HEK293 (cell line): ENCODE data around the gene TBX4.

ENCODE experiments used
- HOXC10 ChIP-seq: sonication (generic); formaldehyde crosslinking; IDR thresholded peaks from 2 replicates; pipeline ENCODE4 v1.8.1; 2023; ENCODE audit warnings: mild to moderate bottlenecking, missing genetic modification reagents
- ZNF140 ChIP-seq: fragments of 450-650 bp; formaldehyde crosslinking; IDR thresholded peaks from 2 replicates; pipeline ENCODE4 v1.5.1; 2016; ENCODE audit warnings: missing biosample characterization, missing genetic modification characterization
- ZNF24 ChIP-seq: fragments of 450-650 bp; formaldehyde crosslinking; IDR thresholded peaks from 2 replicates; pipeline ENCODE4 v1.5.1; 2016; ENCODE audit warnings: missing biosample characterization, missing genetic modification characterization
- ZNF248 ChIP-seq: fragments of 450-650 bp; formaldehyde crosslinking; IDR thresholded peaks from 2 replicates; pipeline ENCODE4 v1.5.1; 2017; ENCODE audit warnings: missing biosample characterization, missing genetic modification characterization
- ZNF274 ChIP-seq, 2 experiments: fragments of 200-500 bp in 1 of 2; fragments of 450-650 bp in 1 of 2; sonication (Bioruptor generic) in 1 of 2; formaldehyde crosslinking in 1 of 2; IDR thresholded peaks; 2 replicates each; pipeline versions ENCODE4 v1.5.1 to v1.6.1; 2014 to 2016; ENCODE audit warnings: borderline replicate concordance in 1 of 2, inconsistent platforms in 1 of 2, low read length in 1 of 2, missing biosample characterization in 1 of 2, missing genetic modification characterization in 1 of 2
- ZNF292 ChIP-seq: fragments of 450-650 bp; formaldehyde crosslinking; IDR thresholded peaks from 2 replicates; pipeline ENCODE4 v1.5.1; 2016; ENCODE audit warnings: low read depth, missing biosample characterization, missing genetic modification characterization, borderline replicate concordance
- ZNF37A ChIP-seq: fragments of 450-650 bp; IDR thresholded peaks from 2 replicates; pipeline ENCODE4 v1.5.1; 2018; ENCODE audit warnings: missing biosample characterization, missing genetic modification characterization
- ZNF600 ChIP-seq: fragments of 450-650 bp; formaldehyde crosslinking; IDR thresholded peaks from 2 replicates; pipeline ENCODE4 v1.5.1; 2016; ENCODE audit warnings: missing biosample characterization, missing genetic modification characterization
- ZNF654 ChIP-seq: fragments of 450-650 bp; formaldehyde crosslinking; IDR thresholded peaks from 2 replicates; pipeline ENCODE4 v1.5.1; 2016; ENCODE audit warnings: low read depth, missing biosample characterization, missing genetic modification characterization
- TF ChIP-seq, protein P1 (sequence below): fragments of 450-650 bp; formaldehyde crosslinking; IDR thresholded peaks from 2 replicates; pipeline ENCODE4 v1.5.1; 2016; ENCODE audit warnings: missing biosample characterization, missing genetic modification characterization

DNA sequence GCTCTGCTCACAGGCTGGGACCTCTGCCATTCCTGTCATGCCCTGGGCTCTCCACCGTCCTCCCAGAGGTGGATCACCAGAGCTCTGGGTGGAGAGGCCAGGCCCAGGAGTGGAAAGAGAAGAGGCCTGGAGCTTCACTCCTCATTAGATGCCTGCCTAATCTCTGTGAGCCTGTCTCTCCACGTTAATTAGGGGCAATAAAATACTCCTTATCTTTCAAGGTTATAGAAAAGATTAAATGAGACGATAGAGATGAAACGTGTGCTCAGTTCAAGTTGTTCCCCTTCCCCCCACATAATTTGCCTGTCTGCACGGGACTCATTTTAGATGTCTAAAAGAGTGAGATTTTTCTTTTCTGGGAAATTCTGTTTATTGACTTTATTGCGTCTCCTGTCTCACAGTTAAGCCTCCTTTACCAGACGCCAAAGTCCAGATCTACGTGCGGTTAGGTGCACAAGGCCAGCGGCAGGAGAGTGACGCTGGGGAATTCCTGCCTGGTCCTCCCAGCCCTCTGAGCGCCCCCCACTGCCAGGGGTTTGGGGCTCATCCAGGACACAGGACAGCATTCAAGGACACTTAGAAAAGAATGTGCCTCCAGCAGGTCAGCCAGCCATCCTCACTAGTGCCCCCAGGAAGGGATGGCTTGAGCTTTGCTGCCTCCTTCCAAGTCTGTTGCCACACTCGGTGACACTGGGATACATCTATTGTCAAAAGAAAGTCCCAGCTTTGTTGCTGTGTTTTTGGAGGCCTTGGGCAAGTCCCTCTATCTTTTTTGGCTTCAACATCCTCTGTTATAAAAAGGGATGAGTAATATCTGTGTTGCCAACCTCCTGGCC, 42.3 kb downstream of the TBX4 start:
- no peak for TF ChIP-seq ZNF274 (IDR thresholded peaks at IDR 0.05; ENCODE audit: low read length)
- no peak for TF ChIP-seq ZNF274 (tag by site-specific recombination; IDR thresholded peaks at IDR 0.05; ENCODE audit: borderline replicate concordance)
- no peak for TF ChIP-seq ZNF37A (tag by site-specific recombination)
- TF ChIP-seq HOXC10 (CRISPR knock-in tag): no peak
- TF ChIP-seq ZNF248 (tag by site-specific recombination): no peak
- TF ChIP-seq ZNF600 (tag by site-specific recombination): no peak
- TF ChIP-seq ZNF292: no peak
- TF ChIP-seq ZNF140: no peak
- TF ChIP-seq, protein P1, sequence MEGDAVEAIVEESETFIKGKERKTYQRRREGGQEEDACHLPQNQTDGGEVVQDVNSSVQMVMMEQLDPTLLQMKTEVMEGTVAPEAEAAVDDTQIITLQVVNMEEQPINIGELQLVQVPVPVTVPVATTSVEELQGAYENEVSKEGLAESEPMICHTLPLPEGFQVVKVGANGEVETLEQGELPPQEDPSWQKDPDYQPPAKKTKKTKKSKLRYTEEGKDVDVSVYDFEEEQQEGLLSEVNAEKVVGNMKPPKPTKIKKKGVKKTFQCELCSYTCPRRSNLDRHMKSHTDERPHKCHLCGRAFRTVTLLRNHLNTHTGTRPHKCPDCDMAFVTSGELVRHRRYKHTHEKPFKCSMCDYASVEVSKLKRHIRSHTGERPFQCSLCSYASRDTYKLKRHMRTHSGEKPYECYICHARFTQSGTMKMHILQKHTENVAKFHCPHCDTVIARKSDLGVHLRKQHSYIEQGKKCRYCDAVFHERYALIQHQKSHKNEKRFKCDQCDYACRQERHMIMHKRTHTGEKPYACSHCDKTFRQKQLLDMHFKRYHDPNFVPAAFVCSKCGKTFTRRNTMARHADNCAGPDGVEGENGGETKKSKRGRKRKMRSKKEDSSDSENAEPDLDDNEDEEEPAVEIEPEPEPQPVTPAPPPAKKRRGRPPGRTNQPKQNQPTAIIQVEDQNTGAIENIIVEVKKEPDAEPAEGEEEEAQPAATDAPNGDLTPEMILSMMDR (tag by site-specific recombination): no peak
- no peak for TF ChIP-seq ZNF654 (tag by site-specific recombination)
- TF ChIP-seq ZNF24 (tag by site-specific recombination): no peak
